Measurements from ENCODE around the gene PKN2. TPM values are rescaled to one million over a fixed set of nuclear protein-coding genes. Genes with fewer than 3 reads are reported as not detected.
"Not testable (repeated sequence)": the region's sequence is repeated elsewhere in the genome, so short reads cannot be mapped to it uniquely, and the experiment has no call there.

Gene PKN2
- total RNA-seq, 1 donor from 2014 or later: 29.8 TPM

DNA sequence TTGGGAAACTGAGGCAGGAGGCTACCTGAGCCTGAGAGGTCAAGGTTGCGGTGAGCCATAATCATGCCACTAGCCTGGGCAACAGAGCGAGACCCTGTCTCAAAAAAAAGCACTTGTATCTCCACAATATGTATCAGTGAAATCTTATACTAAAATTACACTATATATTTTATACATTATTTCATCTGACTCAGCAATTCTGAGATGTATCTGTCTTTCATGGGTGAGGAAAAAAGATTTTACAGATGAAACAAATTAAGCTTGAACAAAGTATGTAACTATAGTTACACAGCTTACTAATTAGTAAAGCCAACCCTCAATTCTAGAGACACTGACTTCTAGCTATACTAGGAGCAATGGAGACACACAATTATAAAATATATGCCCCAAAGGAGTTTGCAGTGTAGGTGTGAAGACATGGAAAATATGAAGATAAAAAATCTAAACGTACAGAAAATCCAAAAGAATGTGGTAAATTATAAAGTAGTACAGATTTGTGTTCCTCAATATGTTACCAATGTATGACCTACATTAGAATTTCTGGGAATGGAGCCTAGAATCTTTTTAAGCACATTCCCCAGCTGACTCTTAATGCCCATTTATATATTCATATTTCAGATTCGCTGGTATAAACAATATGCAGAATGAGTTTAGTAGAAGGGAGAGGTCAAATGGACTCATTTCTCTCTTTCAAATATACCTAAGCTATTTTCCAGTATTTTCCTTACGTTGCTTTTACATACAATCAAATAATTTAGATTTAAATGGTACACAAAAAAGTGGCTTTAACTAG is 192.7 kb downstream of the PKN2 start:
- no peak overlapping the region for H3K27ac Mint-ChIP-seq (ENCODE audit: unreplicated experiment)
- peaks cover 11% of the 10 kb centered on the region for H3K4me1 Mint-ChIP-seq (ENCODE audit: low read depth)
- no peaks in the 10 kb centered on the region for H3K9me3 Mint-ChIP-seq (ENCODE audit: low read depth)
- H3K27me3 Mint-ChIP-seq (ENCODE audit: low read depth): no peaks in the 10 kb centered on the region
- no peaks in the 10 kb centered on the region for H3K36me3 Mint-ChIP-seq (ENCODE audit: low read depth)
- TF ChIP-seq, protein P1, sequence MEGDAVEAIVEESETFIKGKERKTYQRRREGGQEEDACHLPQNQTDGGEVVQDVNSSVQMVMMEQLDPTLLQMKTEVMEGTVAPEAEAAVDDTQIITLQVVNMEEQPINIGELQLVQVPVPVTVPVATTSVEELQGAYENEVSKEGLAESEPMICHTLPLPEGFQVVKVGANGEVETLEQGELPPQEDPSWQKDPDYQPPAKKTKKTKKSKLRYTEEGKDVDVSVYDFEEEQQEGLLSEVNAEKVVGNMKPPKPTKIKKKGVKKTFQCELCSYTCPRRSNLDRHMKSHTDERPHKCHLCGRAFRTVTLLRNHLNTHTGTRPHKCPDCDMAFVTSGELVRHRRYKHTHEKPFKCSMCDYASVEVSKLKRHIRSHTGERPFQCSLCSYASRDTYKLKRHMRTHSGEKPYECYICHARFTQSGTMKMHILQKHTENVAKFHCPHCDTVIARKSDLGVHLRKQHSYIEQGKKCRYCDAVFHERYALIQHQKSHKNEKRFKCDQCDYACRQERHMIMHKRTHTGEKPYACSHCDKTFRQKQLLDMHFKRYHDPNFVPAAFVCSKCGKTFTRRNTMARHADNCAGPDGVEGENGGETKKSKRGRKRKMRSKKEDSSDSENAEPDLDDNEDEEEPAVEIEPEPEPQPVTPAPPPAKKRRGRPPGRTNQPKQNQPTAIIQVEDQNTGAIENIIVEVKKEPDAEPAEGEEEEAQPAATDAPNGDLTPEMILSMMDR (IDR thresholded peaks at IDR 0.05): no peak
- no peak for DNase-seq (ENCODE audit: low spot score)
- H3K4me3 Mint-ChIP-seq (ENCODE audit: unreplicated experiment): no peak overlapping the region

GRCh38 chr1:88877382-88877825 is 193.3 kb downstream of the PKN2 start:
- DNase-seq (ENCODE audit: low spot score): no peak
- Mint-ChIP-seq H3K4me1 (ENCODE audit: low read depth) (peaks cover 11% of the 10 kb centered on the region), H3K27me3 (ENCODE audit: low read depth) (no peaks in the 10 kb centered on the region), H3K36me3 (ENCODE audit: low read depth) (no peaks in the 10 kb centered on the region), H3K27ac (ENCODE audit: unreplicated experiment) (peak overlapping the region; percentile 49), H3K4me3 (ENCODE audit: unreplicated experiment) (no peak overlapping the region), H3K9me3 (ENCODE audit: low read depth) (no peaks in the 10 kb centered on the region)
- TF ChIP-seq, protein P1 (IDR thresholded peaks at IDR 0.05): peak; percentile 95

GRCh38 chr1:88877911-88878310 is 193.8 kb downstream of the PKN2 start:
- TF ChIP-seq, protein P1 (IDR thresholded peaks at IDR 0.05): no peak
- DNase-seq (ENCODE audit: low spot score): no peak
- Mint-ChIP-seq H3K36me3 (ENCODE audit: low read depth) (no peaks in the 10 kb centered on the region), H3K27ac (ENCODE audit: unreplicated experiment) (peak overlapping the region; percentile 49), H3K27me3 (ENCODE audit: low read depth) (no peaks in the 10 kb centered on the region), H3K4me3 (ENCODE audit: unreplicated experiment) (no peak overlapping the region), H3K4me1 (ENCODE audit: low read depth) (peaks cover 11% of the 10 kb centered on the region), H3K9me3 (ENCODE audit: low read depth) (no peaks in the 10 kb centered on the region)

- TF ChIP-seq, protein P1 (IDR thresholded peaks at IDR 0.05): no peak
- H3K27ac Mint-ChIP-seq (ENCODE audit: unreplicated experiment): peak overlapping the region; percentile 42
These were observed 194.7 kb downstream of the PKN2 start for GRCh38 chr1:88878731-88879130.

DNA sequence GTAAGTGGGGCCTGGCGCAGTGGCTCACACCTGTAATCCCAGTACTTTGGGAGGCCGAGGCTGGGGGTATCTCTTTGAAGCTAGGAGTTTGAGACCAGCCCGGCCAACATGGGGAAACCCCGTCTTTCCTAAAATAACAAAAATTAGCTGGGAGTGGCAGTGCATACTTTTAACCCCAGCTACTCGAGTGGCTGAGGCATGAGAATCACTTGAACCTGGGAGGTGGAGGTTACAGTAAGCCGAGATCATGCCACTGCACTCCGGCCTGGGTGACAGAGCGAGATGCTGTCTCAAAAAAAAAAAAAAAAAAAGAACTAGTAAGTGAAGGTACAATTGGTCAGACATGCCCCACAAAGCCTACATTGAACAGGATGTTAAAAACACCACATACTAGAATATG is 196.6 kb downstream of the PKN2 start:
- H3K36me3 Mint-ChIP-seq (ENCODE audit: low read depth): not testable (repeated sequence)

More at GRCh38 chr1:88878731-88879130, 194.7 kb downstream of the PKN2 start:
- Mint-ChIP-seq H3K36me3 (ENCODE audit: low read depth) (no peaks in the 10 kb centered on the region), H3K27me3 (ENCODE audit: low read depth) (no peaks in the 10 kb centered on the region), H3K4me3 (ENCODE audit: unreplicated experiment) (no peak overlapping the region), H3K9me3 (ENCODE audit: low read depth) (no peaks in the 10 kb centered on the region), H3K4me1 (ENCODE audit: low read depth) (peaks cover 10% of the 10 kb centered on the region)
- no peak for DNase-seq (ENCODE audit: low spot score)

GRCh38 chr1:88883156-88883555 is 199.1 kb downstream of the PKN2 start:
- TF ChIP-seq, protein P1 (IDR thresholded peaks at IDR 0.05): no peak
- peaks cover 5% of the 10 kb centered on the region for H3K36me3 Mint-ChIP-seq (ENCODE audit: low read depth)
- no peak for DNase-seq (ENCODE audit: low spot score)
- H3K27ac Mint-ChIP-seq (ENCODE audit: unreplicated experiment): no peak overlapping the region
- no peak overlapping the region for H3K4me3 Mint-ChIP-seq (ENCODE audit: unreplicated experiment)
- H3K9me3 Mint-ChIP-seq (ENCODE audit: low read depth): no peaks in the 10 kb centered on the region
- no peaks in the 10 kb centered on the region for H3K4me1 Mint-ChIP-seq (ENCODE audit: low read depth)
- H3K27me3 Mint-ChIP-seq (ENCODE audit: low read depth): no peaks in the 10 kb centered on the region

More for the DNA sequence above, 196.6 kb downstream of the PKN2 start:
- H3K27ac Mint-ChIP-seq (ENCODE audit: unreplicated experiment); H3K4me3 Mint-ChIP-seq (ENCODE audit: unreplicated experiment); H3K4me1 Mint-ChIP-seq (ENCODE audit: low read depth); H3K9me3 Mint-ChIP-seq (ENCODE audit: low read depth); DNase-seq (ENCODE audit: low spot score); H3K27me3 Mint-ChIP-seq (ENCODE audit: low read depth): not testable (repeated sequence)
